Endodermal cell (in vitro differentiated cells): ENCODE results near the gene ATP11C. TPM values are rescaled to one million over a fixed set of nuclear protein-coding genes. Genes with fewer than 3 reads are reported as not detected.

ENCODE experiments used
- DNase-seq: peaks from one replicate; pipeline ENCODE4 v3.0.0-alpha.2; 2017
- H3K27ac ChIP-seq: 2 replicates; pipeline ENCODE4 v1.5.1; 2013; ENCODE audit warnings: mild to moderate bottlenecking, low read depth, low read length, moderate library complexity
- H3K27me3 ChIP-seq: 2 replicates; pipeline ENCODE4 v1.6.1; 2013; ENCODE audit warnings: mild to moderate bottlenecking, low read length, moderate library complexity; ENCODE audit not compliant: insufficient read depth, control insufficient read depth, poor library complexity, severe bottlenecking
- H3K36me3 ChIP-seq: 2 replicates; pipeline ENCODE4 v1.7.0; 2013; ENCODE audit warnings: mild to moderate bottlenecking, low read length, moderate library complexity; ENCODE audit not compliant: control insufficient read depth, insufficient read depth
- H3K4me1 ChIP-seq: one replicate; pipeline ENCODE4 v1.7.0; 2013; ENCODE audit warnings: low read length; ENCODE audit not compliant: control insufficient read depth, insufficient read depth
- H3K4me3 ChIP-seq: 2 replicates; pipeline ENCODE4 v1.5.1; 2013; ENCODE audit warnings: mild to moderate bottlenecking, low read length, moderate library complexity
- H3K9ac ChIP-seq: 2 replicates; pipeline ENCODE4 v1.6.1; 2013; ENCODE audit warnings: mild to moderate bottlenecking, low read length, moderate library complexity; ENCODE audit not compliant: poor library complexity, severe bottlenecking; ENCODE audit errors: extremely low read depth
- H3K9me3 ChIP-seq: 2 replicates; pipeline ENCODE4 v1.6.1; 2013; ENCODE audit warnings: mild to moderate bottlenecking, low read length, moderate library complexity; ENCODE audit not compliant: control insufficient read depth
- H3K27ac Mint-ChIP-seq: 2 replicates; pipeline ENCODE4 v1.8.0; 2020; ENCODE audit warnings: mixed read lengths
- H3K27me3 Mint-ChIP-seq: 2 replicates; pipeline ENCODE4 v1.8.0; 2021; ENCODE audit warnings: mild to moderate bottlenecking, mixed read lengths; ENCODE audit not compliant: insufficient read depth
- H3K36me3 Mint-ChIP-seq: 2 replicates; pipeline ENCODE4 v1.8.0; 2020; ENCODE audit warnings: low read depth, mixed read lengths
- H3K4me1 Mint-ChIP-seq: 2 replicates; pipeline ENCODE4 v1.8.0; 2020; ENCODE audit warnings: mixed read lengths
- H3K4me3 Mint-ChIP-seq: 2 replicates; pipeline ENCODE4 v1.8.0; 2020; ENCODE audit warnings: mild to moderate bottlenecking, moderate library complexity, mixed read lengths
- H3K9me3 Mint-ChIP-seq: 2 replicates; pipeline ENCODE4 v1.8.0; 2020; ENCODE audit warnings: mild to moderate bottlenecking, mixed read lengths
- CTCF ChIP-seq: fragments of 200-600 bp; sonication (generic); conservative IDR thresholded peaks from 2 replicates; pipeline ENCODE4 v1.5.0; 2021; ENCODE audit warnings: antibody characterized with exemption, mild to moderate bottlenecking
- WGBS, 2 experiments: methylation state at CpG; one replicate each; pipeline versions ENCODE4 v1.1.5 to v1.1.7; 2013; ENCODE audit warnings: missing lambda C conversion rate in 2 of 2, mixed read lengths in 1 of 2; ENCODE audit not compliant: insufficient coverage in 1 of 2, insufficient read length in 1 of 2; 5-methylcytosine and 5-hydroxymethylcytosine counted together
- total RNA-seq, 2 donors: library from RNA; stranded (reverse); fragmentation: NEBNext Ultra II Directional in 1 of 2; extraction: Animal tissue kit (Norgen Biotek cat#: 25700) in 1 of 2; gene quantifications; 2 replicates in 1 of 2; 3 replicates in 1 of 2; pipeline ENCODE4 v1.2.1, GENCODE V29; 2021

The ATP11C gene
- total RNA-seq, 2 donors from 2014 or later, result 62.9 to 114 TPM

DNA sequence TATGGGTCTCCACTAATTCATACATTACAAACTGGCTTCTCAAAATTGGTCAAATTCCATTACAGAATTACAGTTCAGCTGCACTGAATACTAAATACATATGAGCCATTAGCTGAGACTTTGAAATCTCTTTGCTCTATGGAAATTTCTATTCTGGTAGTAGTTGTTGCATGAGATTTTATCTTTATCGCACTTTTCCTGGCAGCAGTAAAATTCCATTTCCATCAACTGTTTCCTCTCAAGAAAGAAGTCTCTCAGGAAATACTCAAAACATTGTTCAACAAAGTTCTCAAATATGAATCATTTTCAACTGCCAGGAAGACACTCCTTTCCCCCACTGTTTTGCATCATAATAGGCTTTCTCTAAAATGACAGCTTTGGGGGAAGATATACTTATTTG lies 51.3 kb downstream of the ATP11C start:
- no peaks in the 10 kb centered on the region for H3K36me3 ChIP-seq
- peaks cover 19% of the 10 kb centered on the region for H3K4me1 Mint-ChIP-seq
- no peaks in the 10 kb centered on the region for H3K9me3 Mint-ChIP-seq
- no peak overlapping the region for H3K27ac Mint-ChIP-seq
- no peaks in the 10 kb centered on the region for H3K27me3 Mint-ChIP-seq
- no peak overlapping the region for H3K27ac ChIP-seq
- 67% methylated on average over 1 of the region's 1 CpG; no CpG with 5 or more reads in 1 of the 2 experiments for WGBS, 2 experiments
- peaks cover 29% of the 10 kb centered on the region for H3K36me3 Mint-ChIP-seq
- DNase-seq, result no peak
- H3K9me3 ChIP-seq, result no peaks in the 10 kb centered on the region
- no peak overlapping the region for H3K9ac ChIP-seq
- no peak for TF ChIP-seq CTCF
- no peak overlapping the region for H3K4me3 ChIP-seq
- no peaks in the 10 kb centered on the region for H3K4me1 ChIP-seq
- no peak overlapping the region for H3K4me3 Mint-ChIP-seq
- H3K27me3 ChIP-seq, result no peaks in the 10 kb centered on the region

GRCh38 chrX:139881130-139881529 lies 51.7 kb downstream of the ATP11C start:
- no peak overlapping the region for H3K27ac Mint-ChIP-seq
- H3K4me1 Mint-ChIP-seq, result peaks cover 19% of the 10 kb centered on the region
- no peak overlapping the region for H3K4me3 Mint-ChIP-seq
- no peak for TF ChIP-seq CTCF
- H3K4me3 ChIP-seq, result no peak overlapping the region
- no peak overlapping the region for H3K9ac ChIP-seq
- 94% methylated on average over 3 of the region's 4 CpGs; no CpG with 5 or more reads in 1 of the 2 experiments for WGBS, 2 experiments
- H3K27me3 ChIP-seq, result no peaks in the 10 kb centered on the region
- peaks cover 25% of the 10 kb centered on the region for H3K36me3 Mint-ChIP-seq
- no peaks in the 10 kb centered on the region for H3K9me3 Mint-ChIP-seq
- H3K27me3 Mint-ChIP-seq, result no peaks in the 10 kb centered on the region
- no peak overlapping the region for H3K27ac ChIP-seq
- no peaks in the 10 kb centered on the region for H3K36me3 ChIP-seq
- no peaks in the 10 kb centered on the region for H3K4me1 ChIP-seq
- DNase-seq, result no peak
- H3K9me3 ChIP-seq, result no peaks in the 10 kb centered on the region

DNA sequence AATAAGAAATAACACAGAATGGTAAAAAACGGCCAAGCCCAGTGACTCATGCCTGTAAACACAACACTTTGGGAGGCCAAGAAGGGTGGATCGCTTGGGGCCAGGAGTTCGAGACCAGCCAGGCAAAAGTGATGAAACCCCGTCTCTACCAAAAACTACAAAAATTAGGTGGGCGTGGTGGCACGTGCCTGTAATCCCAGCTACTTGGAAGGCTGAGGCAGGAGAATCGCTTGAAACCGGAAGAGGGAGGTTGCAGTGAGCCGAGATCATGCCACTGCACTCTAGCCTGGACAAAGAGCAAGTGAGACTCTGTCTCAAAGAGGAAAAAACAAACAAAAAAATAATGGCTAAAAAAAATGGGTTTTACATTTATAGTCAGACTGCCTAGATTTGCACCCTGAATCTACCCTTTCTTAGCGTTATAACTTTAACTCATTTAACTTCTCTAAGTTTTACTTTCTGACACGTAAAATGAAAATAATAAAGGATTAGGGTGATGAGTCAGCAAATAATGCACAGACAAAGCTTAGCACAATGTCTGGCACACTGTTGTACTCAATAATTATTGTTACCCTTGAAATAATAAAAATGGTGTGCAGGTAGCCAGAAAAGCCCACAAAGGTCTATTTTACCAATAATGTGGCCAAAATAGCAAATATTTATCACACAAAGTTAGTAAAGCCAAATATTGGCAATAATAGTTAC lies 55.0 kb downstream of the ATP11C start:
- Histone ChIP-seq H3K9me3 (no peaks in the 10 kb centered on the region), H3K4me1 (no peaks in the 10 kb centered on the region), H3K27ac (no peak overlapping the region), H3K36me3 (no peaks in the 10 kb centered on the region), H3K4me3 (no peak overlapping the region), H3K9ac (no peak overlapping the region), H3K27me3 (no peaks in the 10 kb centered on the region)
- H3K4me1 Mint-ChIP-seq, result peaks cover 12% of the 10 kb centered on the region
- H3K36me3 Mint-ChIP-seq, result peaks cover 16% of the 10 kb centered on the region
- H3K27ac Mint-ChIP-seq, result no peak overlapping the region
- no peak overlapping the region for H3K4me3 Mint-ChIP-seq
- no peaks in the 10 kb centered on the region for H3K27me3 Mint-ChIP-seq
- WGBS, 2 experiments, result 94 to 95% methylated on average over 6 to 9 of the region's 11 CpGs
- no peak for DNase-seq
- TF ChIP-seq CTCF, result no peak
- no peaks in the 10 kb centered on the region for H3K9me3 Mint-ChIP-seq
